ENCODE data around the gene PRAMEF25. TPM values are rescaled to one million over a fixed set of nuclear protein-coding genes. Genes with fewer than 3 reads are reported as not detected.
"Not testable (repeated sequence)": the region's sequence is repeated elsewhere in the genome, so short reads cannot be mapped to it uniquely, and the experiment has no call there.

The PRAMEF25 gene
- total RNA-seq: not detected in 2 replicates

DNA sequence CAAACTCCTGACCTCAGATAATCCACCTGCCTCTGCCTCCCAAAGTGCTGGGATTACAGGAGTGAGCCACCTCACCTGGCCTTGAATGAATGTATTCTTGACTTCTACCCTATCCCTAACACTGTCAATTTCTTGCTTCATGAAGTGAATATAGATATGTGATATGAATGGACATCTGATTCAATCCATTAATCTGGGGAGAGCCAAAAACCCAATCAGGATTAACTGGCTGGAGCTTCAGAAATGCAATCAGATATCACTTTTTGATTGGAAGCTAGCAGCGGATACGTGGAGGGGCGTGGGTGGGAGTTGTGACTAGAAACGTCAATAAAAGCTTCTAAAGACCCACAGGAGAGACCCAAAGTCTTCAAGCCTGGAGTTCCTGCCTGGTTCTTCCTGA, at the start of gene PRAMEF25:
Gene PRAMEF25, plus strand, starts transcription at position 301 of the 400 bp plus-strand sequence. CDS start 2,920 bp downstream, outside the sequence.
- H2AFZ ChIP-seq (ENCODE audit: low read length); H4K20me1 ChIP-seq (ENCODE audit: insufficient read depth, low read length): not testable (repeated sequence)

GRCh38 chr1:13056475-13056874, 14.1 kb upstream of the PRAMEF25 start, which contains the start of gene PRAMEF27:
TSS of gene PRAMEF27 (minus strand) at chr1:13056575. CDS start at chr1:13053659, 2,916 bp downstream.
- not testable (repeated sequence) for H3K27ac ChIP-seq (ENCODE audit: low read depth, low read length); H3K79me2 ChIP-seq (ENCODE audit: insufficient read depth, low read length); H3K4me3 ChIP-seq (ENCODE audit: insufficient read depth, low read length); H3K4me2 ChIP-seq (ENCODE audit: insufficient read depth, low read length); DNase-seq (ENCODE audit: insufficient read length, low spot score, missing footprints); H2AFZ ChIP-seq (ENCODE audit: low read length); H3K27me3 ChIP-seq (ENCODE audit: insufficient read depth, low read length); H3K4me1 ChIP-seq (ENCODE audit: insufficient read depth, low read length); H3K36me3 ChIP-seq (ENCODE audit: insufficient read depth, low read length); H4K20me1 ChIP-seq (ENCODE audit: insufficient read depth, low read length); H3K9me3 ChIP-seq (ENCODE audit: low read depth, low read length)

More for the DNA sequence above, at the start of gene PRAMEF25:
- H3K9me3 ChIP-seq (ENCODE audit: low read depth, low read length); H3K79me2 ChIP-seq (ENCODE audit: insufficient read depth, low read length); H3K27me3 ChIP-seq (ENCODE audit: insufficient read depth, low read length); DNase-seq (ENCODE audit: insufficient read length, low spot score, missing footprints); H3K4me1 ChIP-seq (ENCODE audit: insufficient read depth, low read length); H3K36me3 ChIP-seq (ENCODE audit: insufficient read depth, low read length); H3K27ac ChIP-seq (ENCODE audit: low read depth, low read length); H3K4me3 ChIP-seq (ENCODE audit: insufficient read depth, low read length); H3K4me2 ChIP-seq (ENCODE audit: insufficient read depth, low read length): not testable (repeated sequence)

- H3K36me3 ChIP-seq (ENCODE audit: insufficient read depth, low read length); H3K27me3 ChIP-seq (ENCODE audit: insufficient read depth, low read length); H3K27ac ChIP-seq (ENCODE audit: low read depth, low read length); DNase-seq (ENCODE audit: insufficient read length, low spot score, missing footprints); H3K4me2 ChIP-seq (ENCODE audit: insufficient read depth, low read length); H2AFZ ChIP-seq (ENCODE audit: low read length); H3K4me1 ChIP-seq (ENCODE audit: insufficient read depth, low read length); H3K9me3 ChIP-seq (ENCODE audit: low read depth, low read length); H3K79me2 ChIP-seq (ENCODE audit: insufficient read depth, low read length); H3K4me3 ChIP-seq (ENCODE audit: insufficient read depth, low read length); H4K20me1 ChIP-seq (ENCODE audit: insufficient read depth, low read length): not testable (repeated sequence)
These were observed 46.2 kb downstream of the PRAMEF25 start, which contains the start of gene HNRNPCL2 for GRCh38 chr1:13116754-13117153. TSS of gene HNRNPCL2 (minus strand) at chr1:13116854. CDS start at chr1:13116400, 454 bp downstream.

Other genes with a start within 250 kb of the PRAMEF25 start
- gene PRAMEF11, start 239.4 kb upstream of the PRAMEF25 start, total RNA-seq: not detected in 2 replicates
- not detected in 2 replicates for gene HNRNPCL1, start 222.1 kb upstream of the PRAMEF25 start, total RNA-seq
- gene PRAMEF2, start 213.7 kb upstream of the PRAMEF25 start, total RNA-seq: not detected in 2 replicates
- not detected in 2 replicates for gene PRAMEF4, start 184.6 kb upstream of the PRAMEF25 start, total RNA-seq
- gene PRAMEF10, start 172.5 kb upstream of the PRAMEF25 start, total RNA-seq: not detected in 2 replicates
- gene PRAMEF7, start 154.2 kb upstream of the PRAMEF25 start, total RNA-seq: not detected in 2 replicates
- gene PRAMEF6, start 123.2 kb upstream of the PRAMEF25 start, total RNA-seq: not detected in 2 replicates
- not detected in 2 replicates for gene PRAMEF27, start 14.2 kb upstream of the PRAMEF25 start, total RNA-seq
- not detected in 2 replicates for gene HNRNPCL3, start 10.0 kb upstream of the PRAMEF25 start, total RNA-seq
- not detected in 2 replicates for gene HNRNPCL2, start 46.1 kb downstream of the PRAMEF25 start, total RNA-seq
- gene PRAMEF26, start 85.2 kb downstream of the PRAMEF25 start, total RNA-seq: not detected in 2 replicates
- gene HNRNPCL4, start 94.9 kb downstream of the PRAMEF25 start, total RNA-seq: not detected in 2 replicates
- not detected in 2 replicates for gene PRAMEF9, start 101.1 kb downstream of the PRAMEF25 start, total RNA-seq
- not detected in 2 replicates for gene PRAMEF13, start 130.6 kb downstream of the PRAMEF25 start, total RNA-seq
- not detected in 2 replicates for gene PRAMEF18, start 155.4 kb downstream of the PRAMEF25 start, total RNA-seq
- not detected in 2 replicates for gene PRAMEF5, start 183.4 kb downstream of the PRAMEF25 start, total RNA-seq
- under 0.01 TPM in 1 of 2 replicates, not detected in the other for gene PRAMEF8, start 214.4 kb downstream of the PRAMEF25 start, total RNA-seq
- gene PRAMEF33, start 232.8 kb downstream of the PRAMEF25 start, total RNA-seq: not detected in 2 replicates
- gene PRAMEF15, start 244.8 kb downstream of the PRAMEF25 start, total RNA-seq: not detected in 2 replicates